Measurements from ENCODE around the gene RALGPS1. TPM values are rescaled to one million over a fixed set of nuclear protein-coding genes. Genes with fewer than 3 reads are reported as not detected.

Gene RALGPS1
- total RNA-seq, 1 experiment from 2014 or later, result 8.2 TPM

DNA sequence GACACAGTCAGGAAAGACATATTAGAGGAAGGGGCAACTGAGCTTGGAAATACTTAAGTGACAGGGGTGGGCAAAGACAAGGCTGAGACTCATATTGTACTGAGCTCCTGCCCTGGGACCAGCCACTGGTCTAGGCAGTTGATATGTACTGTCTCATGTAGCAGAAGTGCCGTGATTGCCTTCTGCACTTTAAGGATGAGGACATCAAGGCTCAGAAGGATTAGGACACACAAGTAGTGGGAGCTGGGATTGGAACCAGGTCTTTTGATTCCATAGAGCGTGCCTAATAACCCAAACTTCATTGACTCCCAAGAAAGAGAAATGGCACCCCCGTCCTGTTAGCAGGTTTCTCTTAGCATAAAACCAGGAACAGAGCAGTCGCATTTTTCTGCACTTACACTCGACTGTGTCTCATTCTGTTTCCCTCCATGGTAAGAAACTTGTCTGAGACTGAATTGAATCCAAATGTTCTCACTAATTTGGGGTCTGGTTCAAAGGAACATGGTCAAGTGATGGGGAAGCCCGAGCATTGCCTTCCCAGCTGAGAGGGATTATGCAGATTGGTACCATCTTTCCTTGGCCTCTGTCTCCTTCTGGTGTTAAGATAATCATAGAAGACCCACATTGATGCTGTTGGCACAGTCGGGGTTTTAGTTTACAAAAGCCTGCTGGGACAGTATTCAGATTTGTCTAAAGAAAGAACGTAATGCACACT lies 137.5 kb downstream of the RALGPS1 start:
- H3K9me3 ChIP-seq (ENCODE audit: low read length), result no peaks in the 10 kb centered on the region
- no peak overlapping the region for H3K9ac ChIP-seq (ENCODE audit: low read length)
- H3K79me2 ChIP-seq (ENCODE audit: low read length), result no peaks in the 10 kb centered on the region
- no peak for DNase-seq
- H3K4me2 ChIP-seq (ENCODE audit: low read depth, low read length, poor library complexity, severe bottlenecking), result no peak overlapping the region
- no peaks in the 10 kb centered on the region for H4K20me1 ChIP-seq (ENCODE audit: insufficient read depth, low read depth, low read length)
- no peaks in the 10 kb centered on the region for H3K27me3 ChIP-seq (ENCODE audit: low read length)
- H3K9me2 ChIP-seq (replicated peaks; ENCODE audit: insufficient read depth, low read length), result no peaks in the 10 kb centered on the region
- no peak overlapping the region for H2AFZ ChIP-seq (ENCODE audit: low read length)
- no peaks in the 10 kb centered on the region for H3K36me3 ChIP-seq (ENCODE audit: insufficient read depth, low read length)
- no peak overlapping the region for H3K27ac ChIP-seq (ENCODE audit: low read length)
- H3K4me1 ChIP-seq (ENCODE audit: low read length), result no peaks in the 10 kb centered on the region
- H3K4me3 ChIP-seq (ENCODE audit: low read length), result no peak overlapping the region

- H3K27me3 ChIP-seq (ENCODE audit: low read length), result no peaks in the 10 kb centered on the region
- no peaks in the 10 kb centered on the region for H3K9me3 ChIP-seq (ENCODE audit: low read length)
- H2AFZ ChIP-seq (ENCODE audit: low read length), result no peak overlapping the region
- no peak for DNase-seq
- H3K27ac ChIP-seq (ENCODE audit: low read length), result no peak overlapping the region
- no peak overlapping the region for H3K9ac ChIP-seq (ENCODE audit: low read length)
- no peak overlapping the region for H3K4me3 ChIP-seq (ENCODE audit: low read length)
- no peak overlapping the region for H3K4me2 ChIP-seq (ENCODE audit: low read depth, low read length, poor library complexity, severe bottlenecking)
- no peaks in the 10 kb centered on the region for H4K20me1 ChIP-seq (ENCODE audit: insufficient read depth, low read depth, low read length)
- H3K9me2 ChIP-seq (replicated peaks; ENCODE audit: insufficient read depth, low read length), result no peaks in the 10 kb centered on the region
- no peaks in the 10 kb centered on the region for H3K36me3 ChIP-seq (ENCODE audit: insufficient read depth, low read length)
- no peaks in the 10 kb centered on the region for H3K4me1 ChIP-seq (ENCODE audit: low read length)
- no peaks in the 10 kb centered on the region for H3K79me2 ChIP-seq (ENCODE audit: low read length)
These were observed 138.7 kb downstream of the RALGPS1 start for GRCh38 chr9:127053057-127053821.

- no peak overlapping the region for H3K4me3 ChIP-seq (ENCODE audit: low read length)
- no peaks in the 10 kb centered on the region for H3K27me3 ChIP-seq (ENCODE audit: low read length)
- H4K20me1 ChIP-seq (ENCODE audit: insufficient read depth, low read depth, low read length), result no peaks in the 10 kb centered on the region
These were observed 139.4 kb downstream of the RALGPS1 start for GRCh38 chr9:127053960-127054359.

GRCh38 chr9:127055745-127056402 lies 141.3 kb downstream of the RALGPS1 start:
- no peak overlapping the region for H3K9ac ChIP-seq (ENCODE audit: low read length)
- peaks cover 13% of the 10 kb centered on the region for H3K4me1 ChIP-seq (ENCODE audit: low read length)
- H3K4me3 ChIP-seq (ENCODE audit: low read length), result no peak overlapping the region
- no peaks in the 10 kb centered on the region for H3K36me3 ChIP-seq (ENCODE audit: insufficient read depth, low read length)
- no peak overlapping the region for H3K27ac ChIP-seq (ENCODE audit: low read length)
- no peaks in the 10 kb centered on the region for H3K79me2 ChIP-seq (ENCODE audit: low read length)
- H3K9me2 ChIP-seq (replicated peaks; ENCODE audit: insufficient read depth, low read length), result no peaks in the 10 kb centered on the region
- H3K27me3 ChIP-seq (ENCODE audit: low read length), result no peaks in the 10 kb centered on the region
- no peak overlapping the region for H3K4me2 ChIP-seq (ENCODE audit: low read depth, low read length, poor library complexity, severe bottlenecking)
- DNase-seq, result no peak
- H3K9me3 ChIP-seq (ENCODE audit: low read length), result no peaks in the 10 kb centered on the region
- H2AFZ ChIP-seq (ENCODE audit: low read length), result no peak overlapping the region
- 0 out of 2 replicates have a peak, but pooled peaks cover 10% of the 10 kb centered on the region for H4K20me1 ChIP-seq (ENCODE audit: insufficient read depth, low read depth, low read length)

More at GRCh38 chr9:127053960-127054359, 139.4 kb downstream of the RALGPS1 start:
- Histone ChIP-seq H3K4me2 (ENCODE audit: low read depth, low read length, poor library complexity, severe bottlenecking) (no peak overlapping the region), H3K79me2 (ENCODE audit: low read length) (no peaks in the 10 kb centered on the region), H3K9ac (ENCODE audit: low read length) (no peak overlapping the region), H3K4me1 (ENCODE audit: low read length) (no peaks in the 10 kb centered on the region), H3K9me3 (ENCODE audit: low read length) (no peaks in the 10 kb centered on the region), H3K9me2 (replicated peaks; ENCODE audit: insufficient read depth, low read length) (no peaks in the 10 kb centered on the region), H3K36me3 (ENCODE audit: insufficient read depth, low read length) (no peaks in the 10 kb centered on the region), H3K27ac (ENCODE audit: low read length) (no peak overlapping the region), H2AFZ (ENCODE audit: low read length) (no peak overlapping the region)
- no peak for DNase-seq

DNA sequence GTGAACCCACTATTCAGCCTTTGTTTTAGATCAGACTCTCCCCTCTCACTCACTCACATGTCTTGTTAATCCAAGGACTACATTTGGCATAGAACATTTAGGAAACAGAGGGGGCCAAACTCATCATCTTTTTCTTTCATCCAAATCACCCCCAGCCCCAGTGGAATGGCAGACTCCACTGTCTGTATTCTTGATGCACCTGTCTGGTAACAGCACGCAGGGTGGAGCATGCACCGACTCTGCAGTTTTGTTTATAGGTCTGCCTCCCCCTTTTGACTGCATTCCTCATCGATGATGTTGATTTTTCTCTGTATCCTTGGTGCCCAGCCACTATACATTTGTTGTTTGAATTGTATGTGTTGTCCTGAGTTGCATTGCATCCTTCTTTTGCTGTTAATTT lies 141.9 kb downstream of the RALGPS1 start:
- Histone ChIP-seq H3K4me1 (ENCODE audit: low read length) (peaks cover 13% of the 10 kb centered on the region), H3K9ac (ENCODE audit: low read length) (no peak overlapping the region), H3K9me3 (ENCODE audit: low read length) (no peaks in the 10 kb centered on the region), H3K4me3 (ENCODE audit: low read length) (no peak overlapping the region), H4K20me1 (ENCODE audit: insufficient read depth, low read depth, low read length) (0 out of 2 replicates have a peak, but pooled peaks cover 10% of the 10 kb centered on the region), H3K36me3 (ENCODE audit: insufficient read depth, low read length) (no peaks in the 10 kb centered on the region), H3K4me2 (ENCODE audit: low read depth, low read length, poor library complexity, severe bottlenecking) (no peak overlapping the region), H2AFZ (ENCODE audit: low read length) (no peak overlapping the region), H3K27me3 (ENCODE audit: low read length) (no peaks in the 10 kb centered on the region), H3K27ac (ENCODE audit: low read length) (no peak overlapping the region), H3K79me2 (ENCODE audit: low read length) (no peaks in the 10 kb centered on the region), H3K9me2 (replicated peaks; ENCODE audit: insufficient read depth, low read length) (no peaks in the 10 kb centered on the region)
- no peak for DNase-seq

DNA sequence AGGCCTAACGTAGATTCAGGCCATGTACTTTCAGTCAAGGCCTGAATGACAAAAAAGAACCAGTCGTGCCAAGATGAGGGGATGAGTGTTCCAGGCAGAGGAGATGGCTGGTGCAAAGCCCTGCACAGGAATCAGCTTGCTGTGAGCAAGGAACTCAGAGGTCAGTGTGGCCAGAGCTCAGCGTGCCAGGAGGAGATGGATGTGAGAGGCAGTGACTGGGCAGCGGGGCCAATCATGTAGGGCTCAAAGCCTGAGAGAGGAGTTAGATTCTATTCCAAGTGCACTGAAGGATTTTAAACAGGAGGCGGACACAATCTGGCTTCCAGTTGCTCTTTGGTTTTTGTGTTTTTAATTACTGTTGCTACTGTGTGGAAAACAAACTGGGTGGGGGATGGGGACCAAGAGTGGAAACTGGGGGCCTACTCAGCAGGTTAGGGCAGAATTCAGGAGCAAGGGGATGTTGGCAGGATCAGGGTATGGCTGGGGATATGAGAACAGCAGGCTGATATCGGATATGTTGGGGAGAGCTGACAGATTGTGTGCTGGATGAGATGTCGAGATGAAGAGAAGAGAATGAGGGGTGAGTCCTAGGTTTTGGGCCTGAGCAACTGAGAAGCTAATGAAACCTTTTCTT lies 143.5 kb downstream of the RALGPS1 start:
- H3K9me2 ChIP-seq (replicated peaks; ENCODE audit: insufficient read depth, low read length), result no peaks in the 10 kb centered on the region
- H3K27ac ChIP-seq (ENCODE audit: low read length), result no peak overlapping the region
- no peaks in the 10 kb centered on the region for H3K9me3 ChIP-seq (ENCODE audit: low read length)
- H3K9ac ChIP-seq (ENCODE audit: low read length), result no peak overlapping the region
- H4K20me1 ChIP-seq (ENCODE audit: insufficient read depth, low read depth, low read length), result 0 out of 2 replicates have a peak, but pooled peaks cover 10% of the 10 kb centered on the region
- H3K27me3 ChIP-seq (ENCODE audit: low read length), result no peaks in the 10 kb centered on the region
- H3K4me1 ChIP-seq (ENCODE audit: low read length), result peaks cover 13% of the 10 kb centered on the region
- H3K4me3 ChIP-seq (ENCODE audit: low read length), result no peak overlapping the region
- H2AFZ ChIP-seq (ENCODE audit: low read length), result no peak overlapping the region
- H3K36me3 ChIP-seq (ENCODE audit: insufficient read depth, low read length), result no peaks in the 10 kb centered on the region
- no peak for DNase-seq
- no peak overlapping the region for H3K4me2 ChIP-seq (ENCODE audit: low read depth, low read length, poor library complexity, severe bottlenecking)
- no peaks in the 10 kb centered on the region for H3K79me2 ChIP-seq (ENCODE audit: low read length)

DNA sequence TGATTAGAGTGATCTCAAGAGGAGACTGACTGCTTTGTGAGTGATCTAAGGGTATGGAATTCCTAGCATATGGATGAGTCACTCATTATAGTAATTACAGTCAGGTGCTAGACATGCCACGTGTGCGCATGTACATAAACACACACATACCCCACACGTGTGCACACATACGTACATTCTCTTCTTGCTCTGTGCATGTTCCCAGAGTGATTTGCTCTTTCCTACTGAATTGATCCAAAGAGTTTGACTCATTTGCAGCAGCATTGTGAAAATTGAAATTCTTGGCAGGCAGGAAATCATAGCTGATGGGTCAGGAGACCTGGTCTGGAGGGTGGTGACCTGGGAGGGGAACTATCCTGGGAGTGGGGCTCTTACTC lies 144.1 kb downstream of the RALGPS1 start:
- Histone ChIP-seq H3K4me1 (ENCODE audit: low read length) (peaks cover 13% of the 10 kb centered on the region), H3K36me3 (ENCODE audit: insufficient read depth, low read length) (no peaks in the 10 kb centered on the region), H2AFZ (ENCODE audit: low read length) (no peak overlapping the region), H3K27ac (ENCODE audit: low read length) (no peak overlapping the region), H3K4me3 (ENCODE audit: low read length) (no peak overlapping the region), H3K79me2 (ENCODE audit: low read length) (no peaks in the 10 kb centered on the region), H3K27me3 (ENCODE audit: low read length) (no peaks in the 10 kb centered on the region), H4K20me1 (ENCODE audit: insufficient read depth, low read depth, low read length) (0 out of 2 replicates have a peak, but pooled peaks cover 10% of the 10 kb centered on the region), H3K9ac (ENCODE audit: low read length) (no peak overlapping the region), H3K9me3 (ENCODE audit: low read length) (no peaks in the 10 kb centered on the region), H3K9me2 (replicated peaks; ENCODE audit: insufficient read depth, low read length) (no peaks in the 10 kb centered on the region), H3K4me2 (ENCODE audit: low read depth, low read length, poor library complexity, severe bottlenecking) (no peak overlapping the region)
- no peak for DNase-seq

GRCh38 chr9:127059030-127059429 lies 144.4 kb downstream of the RALGPS1 start:
- no peak overlapping the region for H2AFZ ChIP-seq (ENCODE audit: low read length)
- H3K9me3 ChIP-seq (ENCODE audit: low read length), result no peaks in the 10 kb centered on the region
- H3K9me2 ChIP-seq (replicated peaks; ENCODE audit: insufficient read depth, low read length), result no peaks in the 10 kb centered on the region
- no peak overlapping the region for H3K9ac ChIP-seq (ENCODE audit: low read length)
- H3K27me3 ChIP-seq (ENCODE audit: low read length), result no peaks in the 10 kb centered on the region
- no peaks in the 10 kb centered on the region for H3K36me3 ChIP-seq (ENCODE audit: insufficient read depth, low read length)
- 0 out of 2 replicates have a peak, but pooled peaks cover 10% of the 10 kb centered on the region for H4K20me1 ChIP-seq (ENCODE audit: insufficient read depth, low read depth, low read length)
- no peak for DNase-seq
- peaks cover 13% of the 10 kb centered on the region for H3K4me1 ChIP-seq (ENCODE audit: low read length)
- no peaks in the 10 kb centered on the region for H3K79me2 ChIP-seq (ENCODE audit: low read length)
- no peak overlapping the region for H3K27ac ChIP-seq (ENCODE audit: low read length)
- no peak overlapping the region for H3K4me2 ChIP-seq (ENCODE audit: low read depth, low read length, poor library complexity, severe bottlenecking)
- no peak overlapping the region for H3K4me3 ChIP-seq (ENCODE audit: low read length)
